Keratinocyte (primary cell): ENCODE results near the gene ITGAV. TPM values are rescaled to one million over a fixed set of nuclear protein-coding genes. Genes with fewer than 3 reads are reported as not detected.

Experiments
- DNase-seq: peaks from one replicate; pipeline ENCODE4 v3.0.0-alpha.2; 2011; ENCODE audit warnings: low read depth, missing footprints, low spot score
- FAIRE-seq: peaks from 2 replicates; lab custom pipeline; 2011; peaks lifted over from hg19 to GRCh38; lab: Jason Lieb, UNC
- H2AFZ ChIP-seq: 2 replicates; pipeline ENCODE4 v1.6.0; 2012; ENCODE audit warnings: low read length, control low read depth, inconsistent platforms; ENCODE audit not compliant: control insufficient read depth
- H3K27ac ChIP-seq: 2 replicates; pipeline ENCODE4 v1.5.1; 2011; ENCODE audit warnings: low read length; ENCODE audit not compliant: control insufficient read depth, insufficient read depth
- H3K27me3 ChIP-seq: 3 replicates; pipeline ENCODE4 v1.6.0; 2011; ENCODE audit warnings: low read length; ENCODE audit not compliant: control insufficient read depth, insufficient read depth; ENCODE audit errors: extremely low read depth
- H3K36me3 ChIP-seq, 2 experiments: 2 replicates in 1 of 2; 3 replicates in 1 of 2; pipeline ENCODE4 v1.5.1; 2011; ENCODE audit warnings: low read length in 2 of 2, mild to moderate bottlenecking in 1 of 2; ENCODE audit not compliant: control insufficient read depth in 2 of 2, insufficient read depth in 2 of 2; ENCODE audit errors: extremely low read depth in 1 of 2
- H3K4me1 ChIP-seq: 3 replicates; pipeline ENCODE4 v1.5.1; 2011; ENCODE audit warnings: low read length; ENCODE audit not compliant: control insufficient read depth, insufficient read depth; ENCODE audit errors: extremely low read depth
- H3K4me2 ChIP-seq: 3 replicates; pipeline ENCODE4 v1.6.0; 2011; ENCODE audit warnings: low read depth, low read length; ENCODE audit not compliant: control insufficient read depth, insufficient read depth; ENCODE audit errors: extremely low read depth
- H3K4me3 ChIP-seq, 3 experiments: fragments of 200-600 bp in 1 of 3; sonication (generic) in 1 of 3; 2 replicates in 2 of 3; 3 replicates in 1 of 3; pipeline ENCODE4 v1.5.1; 2011 to 2016; ENCODE audit warnings: low read length in 3 of 3, mild to moderate bottlenecking in 3 of 3, control low read depth in 2 of 3, inconsistent platforms in 1 of 3, low read depth in 1 of 3, mixed read lengths in 1 of 3, mixed run types in 1 of 3, moderate library complexity in 1 of 3; ENCODE audit not compliant: control insufficient read depth in 2 of 3, insufficient read depth in 2 of 3; ENCODE audit errors: extremely low read depth in 1 of 3
- H3K79me2 ChIP-seq: 2 replicates; pipeline ENCODE4 v1.6.0; 2012; ENCODE audit warnings: low read length; ENCODE audit not compliant: control insufficient read depth, insufficient read depth
- H3K9ac ChIP-seq: 3 replicates; pipeline ENCODE4 v1.6.0; 2011; ENCODE audit warnings: low read length; ENCODE audit not compliant: control insufficient read depth, insufficient read depth; ENCODE audit errors: extremely low read depth
- H3K9me1 ChIP-seq: 3 replicates; pipeline ENCODE4 v1.6.0; 2011; ENCODE audit warnings: low read length; ENCODE audit not compliant: control insufficient read depth, insufficient read depth; ENCODE audit errors: extremely low read depth
- H3K9me3 ChIP-seq: 2 replicates; pipeline ENCODE4 v1.5.1; 2012; ENCODE audit warnings: low read depth, low read length; ENCODE audit not compliant: control insufficient read depth
- H4K20me1 ChIP-seq: 3 replicates; pipeline ENCODE4 v1.6.0; 2011; ENCODE audit warnings: low read length; ENCODE audit not compliant: control insufficient read depth, insufficient read depth; ENCODE audit errors: extremely low read depth
- CTCF ChIP-seq, 3 experiments: IDR thresholded peaks in 1 of 3; conservative IDR thresholded peaks in 1 of 3; optimal IDR thresholded peaks in 1 of 3; 2 replicates in 2 of 3; 3 replicates in 1 of 3; pipeline versions ENCODE3 to v1.5.1; 2011; ENCODE audit warnings: low read length in 3 of 3, mild to moderate bottlenecking in 3 of 3, moderate library complexity in 2 of 3, control low read depth in 1 of 3, inconsistent platforms in 1 of 3; ENCODE audit not compliant: insufficient read depth in 2 of 3; ENCODE audit errors: extremely low read depth in 1 of 3
- EZH2 ChIP-seq: IDR thresholded peaks from one replicate; pipeline ENCODE4 v1.6.1; 2012; ENCODE audit warnings: inconsistent platforms, mild to moderate bottlenecking, low read length, moderate library complexity
- dilution Hi-C: fragments of 300-500 bp; cut with MboI; formaldehyde crosslinking; loops from one replicate; pipeline ENCODE4 v1.7.0; 2020; ENCODE audit warnings: low sequenced_read_pairs; ENCODE audit not compliant: extremely low pct_ligation_motif_present
- polyA plus RNA-seq, 5 experiments: library from polyadenylated mRNA; depleted of rRNA in 3 of 5; stranded (reverse) in 3 of 5; stranded (forward) in 1 of 5; unstranded in 1 of 5; fragments of >200 nt; gene quantifications; 1 replicate in 1 of 5; 2 replicates in 3 of 5; 3 replicates in 1 of 5; pipeline versions ENCODE4 v1.2.1 to v1.2.3, GENCODE V29; 2011 to 2012; ENCODE audit warnings: missing spikeins in 2 of 5, low read depth in 1 of 5, low replicate concordance in 1 of 5

ITGAV gene
- polyA plus RNA-seq, 1 donor (not counting 4 experiments of a cell fraction or from before 2014, with no cell fraction given), result 63.7 TPM

- no peaks in the 10 kb centered on the region for H3K27me3 ChIP-seq
- TF ChIP-seq CTCF (optimal IDR thresholded peaks at IDR 0.05 in 1 of 3, IDR thresholded peaks at IDR 0.05 in 1 of 3, conservative IDR thresholded peaks at IDR 0.05 in 1 of 3; ENCODE audit: extremely low read depth in 1 of 3, insufficient read depth in 2 of 3, low read length in 3 of 3), result no peak
- no peak for TF ChIP-seq EZH2
- H3K9ac ChIP-seq, result no peak overlapping the region
- peaks cover 4% of the 10 kb centered on the region for H3K4me1 ChIP-seq
- H2AFZ ChIP-seq, result no peak overlapping the region
- no peaks in the 10 kb centered on the region for H3K79me2 ChIP-seq
- H3K4me3 ChIP-seq, result no peak overlapping the region
- no peaks in the 10 kb centered on the region for H3K9me3 ChIP-seq
- no peak for FAIRE-seq
- dilution Hi-C loops, result loop anchor here (25.0 kb wide), 1 partner anchor 128 kb away; no protein-coding TSS in a partner anchor
- H3K27ac ChIP-seq, result no peak overlapping the region
- H3K4me2 ChIP-seq, result no peak overlapping the region
- no peaks in the 10 kb centered on the region for H4K20me1 ChIP-seq
- H3K36me3 ChIP-seq, result peaks cover 13 to 20% of the 10 kb centered on the region in 2 experiments
- H3K9me1 ChIP-seq, result no peaks in the 10 kb centered on the region
- DNase-seq, result no peak
These were observed 50.1 kb downstream of the ITGAV start for GRCh38 chr2:186639939-186640338.

- no peak for TF ChIP-seq EZH2
- no peak for TF ChIP-seq CTCF (optimal IDR thresholded peaks at IDR 0.05 in 1 of 3, IDR thresholded peaks at IDR 0.05 in 1 of 3, conservative IDR thresholded peaks at IDR 0.05 in 1 of 3; ENCODE audit: extremely low read depth in 1 of 3, insufficient read depth in 2 of 3, low read length in 3 of 3)
- Histone ChIP-seq H3K79me2 (no peaks in the 10 kb centered on the region), H3K4me2 (no peak overlapping the region), H3K36me3 (peaks cover 11 to 20% of the 10 kb centered on the region in 2 experiments), H3K27ac (no peak overlapping the region), H3K4me1 (peaks cover 4% of the 10 kb centered on the region), H4K20me1 (no peaks in the 10 kb centered on the region), H3K9ac (no peak overlapping the region), H3K9me3 (no peaks in the 10 kb centered on the region), H3K4me3 (no peak overlapping the region), H3K27me3 (no peaks in the 10 kb centered on the region), H2AFZ (no peak overlapping the region), H3K9me1 (no peaks in the 10 kb centered on the region)
- DNase-seq (no peak), FAIRE-seq (no peak)
- dilution Hi-C loops, result loop anchor here (25.0 kb wide), 1 partner anchor 129 kb away; no protein-coding TSS in a partner anchor
These were observed 51.4 kb downstream of the ITGAV start for GRCh38 chr2:186641132-186641806.
